Anterior cingulate cortex (tissue), 58 donors: ENCODE data around the gene SORCS3.

Source experiments
- DNase-seq, 58 donors: peaks; one replicate each; lab custom pipeline; 2025; lab: John Stamatoyannopoulos, UW

SORCS3 gene

GRCh38 chr10:105148921-105149320 is 507.8 kb downstream of the SORCS3 start:
- no peak for DNase-seq

GRCh38 chr10:105149371-105149891 is 508.3 kb downstream of the SORCS3 start:
- no peak for DNase-seq

GRCh38 chr10:105150259-105150880 is 509.3 kb downstream of the SORCS3 start:
- no peak for DNase-seq

- no peak for DNase-seq
Observed at GRCh38 chr10:105154736-105155135, 513.6 kb downstream of the SORCS3 start.

- DNase-seq, result no peak
Observed at GRCh38 chr10:105159268-105159667, 518.2 kb downstream of the SORCS3 start.

GRCh38 chr10:105161149-105161548 is 520.1 kb downstream of the SORCS3 start:
- no peak for DNase-seq

- DNase-seq, result no peak
Observed at GRCh38 chr10:105161767-105162166, 520.7 kb downstream of the SORCS3 start.

- DNase-seq, result no peak
Observed at GRCh38 chr10:105170521-105170920, 529.4 kb downstream of the SORCS3 start.

- DNase-seq, result no peak
Observed at GRCh38 chr10:105171945-105172344, 530.9 kb downstream of the SORCS3 start.

- no peak for DNase-seq
Observed at GRCh38 chr10:105181626-105182025, 540.5 kb downstream of the SORCS3 start.

GRCh38 chr10:105183536-105183935 is 542.4 kb downstream of the SORCS3 start:
- peak in 13 of 58 donors; percentile 1 to 30 (median 12) for DNase-seq

- DNase-seq, result no peak
Observed at GRCh38 chr10:105185161-105185560, 544.1 kb downstream of the SORCS3 start.

- no peak for DNase-seq
Observed at GRCh38 chr10:105187243-105187642, 546.2 kb downstream of the SORCS3 start.

- peak in 3 of 58 donors; percentile 0 to 2 (median 2) for DNase-seq
Observed at GRCh38 chr10:105188737-105189462, 547.8 kb downstream of the SORCS3 start.

GRCh38 chr10:105189463-105189800 is 548.3 kb downstream of the SORCS3 start:
- no peak for DNase-seq

- DNase-seq, result no peak
Observed at GRCh38 chr10:105192146-105192545, 551.1 kb downstream of the SORCS3 start.

GRCh38 chr10:105192861-105193260 is 551.8 kb downstream of the SORCS3 start:
- DNase-seq, result no peak

- DNase-seq, result no peak
Observed at GRCh38 chr10:105195831-105196230, 554.7 kb downstream of the SORCS3 start.

GRCh38 chr10:105197598-105198364 is 556.7 kb downstream of the SORCS3 start:
- DNase-seq, result no peak

GRCh38 chr10:105206616-105207015 is 565.5 kb downstream of the SORCS3 start:
- no peak for DNase-seq

GRCh38 chr10:105207476-105207995 is 566.4 kb downstream of the SORCS3 start:
- DNase-seq, result no peak
